ENCODE measurements around the gene RPL38. TPM values are rescaled to one million over a fixed set of nuclear protein-coding genes. Genes with fewer than 3 reads are reported as not detected.

The RPL38 gene
- 1,000 to 10,000 TPM in 3 of 4 donors, 100 to 1,000 TPM in 1; 823 to 1,669 (median 1,378) TPM for polyA plus RNA-seq
- long read RNA-seq, donor 1: 0 reads
- long read RNA-seq, donor 2, transcript RPL38-202 (5 exons, 431 nt): minor isoform, 110 of 914 reads
- long read RNA-seq, donor 2, transcript RPL38-201 (5 exons, 1,170 nt): major isoform, 612 of 914 reads
- long read RNA-seq, donor 2, transcript RPL38-206 (4 exons, 532 nt): minor isoform, 41 of 914 reads
- long read RNA-seq, donor 2, transcript RPL38-207 (4 exons, 429 nt): minor isoform, 41 of 914 reads
- long read RNA-seq, donor 2, partial matches to known transcripts: 51 of 914 reads
- long read RNA-seq, donor 2, other reads (novel, unspliced or antisense): 51 of 914 reads
- long read RNA-seq, donor 3, transcript RPL38-201 (5 exons, 1,170 nt): major isoform, 1,048 of 1,711 reads
- long read RNA-seq, donor 3, transcript RPL38-206 (4 exons, 532 nt): minor isoform, 81 of 1,711 reads
- long read RNA-seq, donor 3, transcript RPL38-207 (4 exons, 429 nt): minor isoform, 66 of 1,711 reads
- long read RNA-seq, donor 3, transcript RPL38-202 (5 exons, 431 nt): minor isoform, 196 of 1,711 reads
- long read RNA-seq, donor 3, partial matches to known transcripts: 220 of 1,711 reads
- long read RNA-seq, donor 3, other reads (novel, unspliced or antisense): 89 of 1,711 reads
- long read RNA-seq, donor 4, transcript RPL38-201 (5 exons, 1,170 nt): major isoform, 48 of 64 reads
- long read RNA-seq, donor 4, transcript RPL38-202 (5 exons, 431 nt): minor isoform, 6 of 64 reads
- long read RNA-seq, donor 4, transcript RPL38-207 (4 exons, 429 nt): minor isoform, 5 of 64 reads
- long read RNA-seq, donor 4, partial matches to known transcripts: 0 of 64 reads
- long read RNA-seq, donor 4, other reads (novel, unspliced or antisense): 0 of 64 reads
- long read RNA-seq, donor 5, transcript RPL38-206 (4 exons, 532 nt): minor isoform, 28 of 405 reads
- long read RNA-seq, donor 5, transcript RPL38-202 (5 exons, 431 nt): minor isoform, 32 of 405 reads
- long read RNA-seq, donor 5, transcript RPL38-201 (5 exons, 1,170 nt): major isoform, 220 of 405 reads
- long read RNA-seq, donor 5, transcript RPL38-207 (4 exons, 429 nt): minor isoform, 17 of 405 reads
- long read RNA-seq, donor 5, partial matches to known transcripts: 84 of 405 reads
- long read RNA-seq, donor 5, other reads (novel, unspliced or antisense): 19 of 405 reads
- long read RNA-seq, donor 6, transcript RPL38-201 (5 exons, 1,170 nt): major isoform, 1,096 of 1,653 reads
- long read RNA-seq, donor 6, transcript RPL38-206 (4 exons, 532 nt): minor isoform, 71 of 1,653 reads
- long read RNA-seq, donor 6, transcript RPL38-202 (5 exons, 431 nt): minor isoform, 169 of 1,653 reads
- long read RNA-seq, donor 6, transcript RPL38-207 (4 exons, 429 nt): minor isoform, 79 of 1,653 reads
- long read RNA-seq, donor 6, partial matches to known transcripts: 135 of 1,653 reads
- long read RNA-seq, donor 6, other reads (novel, unspliced or antisense): 83 of 1,653 reads
- long read RNA-seq, donor 7, transcript RPL38-207 (4 exons, 429 nt): minor isoform, 122 of 2,746 reads
- long read RNA-seq, donor 7, transcript RPL38-206 (4 exons, 532 nt): minor isoform, 110 of 2,746 reads
- long read RNA-seq, donor 7, transcript RPL38-202 (5 exons, 431 nt): minor isoform, 262 of 2,746 reads
- long read RNA-seq, donor 7, transcript RPL38-201 (5 exons, 1,170 nt): major isoform, 1,850 of 2,746 reads
- long read RNA-seq, donor 7, partial matches to known transcripts: 188 of 2,746 reads
- long read RNA-seq, donor 7, other reads (novel, unspliced or antisense): 186 of 2,746 reads
- long read RNA-seq, donor 8, transcript RPL38-206 (4 exons, 532 nt): minor isoform, 10 of 301 reads
- long read RNA-seq, donor 8, transcript RPL38-201 (5 exons, 1,170 nt): major isoform, 202 of 301 reads
- long read RNA-seq, donor 8, transcript RPL38-202 (5 exons, 431 nt): minor isoform, 27 of 301 reads
- long read RNA-seq, donor 8, transcript RPL38-207 (4 exons, 429 nt): minor isoform, 26 of 301 reads
- long read RNA-seq, donor 8, partial matches to known transcripts: 17 of 301 reads
- long read RNA-seq, donor 8, other reads (novel, unspliced or antisense): 15 of 301 reads
- long read RNA-seq, donor 9, transcript RPL38-207 (4 exons, 429 nt): minor isoform, 22 of 409 reads
- long read RNA-seq, donor 9, transcript RPL38-206 (4 exons, 532 nt): minor isoform, 19 of 409 reads
- long read RNA-seq, donor 9, transcript RPL38-201 (5 exons, 1,170 nt): major isoform, 282 of 409 reads
- long read RNA-seq, donor 9, transcript RPL38-202 (5 exons, 431 nt): minor isoform, 46 of 409 reads
- long read RNA-seq, donor 9, partial matches to known transcripts: 23 of 409 reads
- long read RNA-seq, donor 9, other reads (novel, unspliced or antisense): 16 of 409 reads
- long read RNA-seq, donor 10, transcript RPL38-201 (5 exons, 1,170 nt): major isoform, 1,172 of 1,892 reads
- long read RNA-seq, donor 10, transcript RPL38-207 (4 exons, 429 nt): minor isoform, 65 of 1,892 reads
- long read RNA-seq, donor 10, transcript RPL38-206 (4 exons, 532 nt): minor isoform, 100 of 1,892 reads
- long read RNA-seq, donor 10, transcript RPL38-202 (5 exons, 431 nt): minor isoform, 226 of 1,892 reads
- long read RNA-seq, donor 10, partial matches to known transcripts: 179 of 1,892 reads
- long read RNA-seq, donor 10, other reads (novel, unspliced or antisense): 118 of 1,892 reads

DNA sequence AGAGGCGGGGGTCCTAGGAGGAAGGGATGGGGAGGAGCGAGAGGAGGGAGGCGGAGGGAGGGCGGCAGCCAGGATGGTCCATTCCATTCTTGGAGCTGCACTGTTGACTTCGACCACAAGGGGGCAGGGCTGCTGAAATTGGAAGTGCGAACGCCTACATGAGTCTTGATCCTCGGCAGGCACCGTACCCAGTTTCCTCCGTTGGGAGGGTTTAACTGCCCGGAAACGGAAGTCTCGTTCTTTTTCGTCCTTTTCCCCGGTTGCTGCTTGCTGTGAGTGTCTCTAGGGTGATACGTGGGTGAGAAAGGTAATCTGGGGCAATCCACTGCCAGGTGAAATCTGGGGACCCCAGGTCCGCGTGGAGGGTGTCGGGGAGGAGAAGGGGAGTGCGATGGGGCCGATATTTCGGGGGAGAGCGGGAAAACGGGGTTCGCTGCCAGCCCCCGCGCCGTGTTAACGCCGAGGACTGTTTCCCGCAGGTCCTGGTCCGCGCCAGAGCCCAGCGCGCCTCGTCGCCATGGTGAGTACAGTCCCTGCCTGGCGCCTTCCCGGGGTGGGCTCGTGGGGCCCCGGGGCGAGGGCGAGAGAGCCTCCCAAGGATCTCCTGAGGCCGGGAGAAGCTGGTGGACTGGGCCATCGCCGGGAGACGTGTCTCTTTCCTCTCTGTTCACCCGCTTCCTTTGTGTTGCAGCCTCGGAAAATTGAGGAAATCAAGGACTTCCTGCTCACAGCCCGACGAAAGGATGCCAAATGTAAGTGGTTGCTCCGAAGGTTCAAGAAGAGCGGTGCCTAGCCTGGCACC, at the start of gene RPL38:
RPL38 (plus strand) TSS at position 240 of the 802 bp plus-strand sequence; CDS start at position 518, 278 bp downstream.
- Histone ChIP-seq H3K36me3 (ENCODE audit: control insufficient read depth in 3 of 3, insufficient read depth in 2 of 3, low read depth in 1 of 3, low read length in 3 of 3) (peaks cover 0 to 37% (median 8%) of the 10 kb centered on the region in 3 donors), H3K9me3 (ENCODE audit: control insufficient read depth in 2 of 2, insufficient read depth in 1 of 2, low read depth in 1 of 2, low read length in 1 of 2) (no peaks in the 10 kb centered on the region), H3K4me3 (ENCODE audit: low read depth in 1 of 3, low read length in 3 of 3) (peak within 1 kb of the TSS; percentile 86 to 97 (median 96)), H3K27ac (ENCODE audit: low read depth in 1 of 3, low read length in 2 of 3) (peak within 1 kb of the TSS; percentile 75 to 90 (median 83)), H3K4me1 (ENCODE audit: control insufficient read depth in 3 of 3, insufficient read depth in 2 of 3, low read depth in 1 of 3, low read length in 2 of 3) (peaks cover 0 to 12% (median 0%) of the 10 kb centered on the region in 3 donors), H3K27me3 (ENCODE audit: control insufficient read depth in 3 of 3, insufficient read depth in 3 of 3, low read length in 3 of 3) (peaks cover 0 to 14% (median 0%) of the 10 kb centered on the region in 3 donors)
- FAIRE-seq (no peak), DNase-seq (peak; percentile 97)
- 0 to 1% (median 1%) methylated on average over 49 to 53 of the region's 53 CpGs for WGBS, 3 donors

DNA sequence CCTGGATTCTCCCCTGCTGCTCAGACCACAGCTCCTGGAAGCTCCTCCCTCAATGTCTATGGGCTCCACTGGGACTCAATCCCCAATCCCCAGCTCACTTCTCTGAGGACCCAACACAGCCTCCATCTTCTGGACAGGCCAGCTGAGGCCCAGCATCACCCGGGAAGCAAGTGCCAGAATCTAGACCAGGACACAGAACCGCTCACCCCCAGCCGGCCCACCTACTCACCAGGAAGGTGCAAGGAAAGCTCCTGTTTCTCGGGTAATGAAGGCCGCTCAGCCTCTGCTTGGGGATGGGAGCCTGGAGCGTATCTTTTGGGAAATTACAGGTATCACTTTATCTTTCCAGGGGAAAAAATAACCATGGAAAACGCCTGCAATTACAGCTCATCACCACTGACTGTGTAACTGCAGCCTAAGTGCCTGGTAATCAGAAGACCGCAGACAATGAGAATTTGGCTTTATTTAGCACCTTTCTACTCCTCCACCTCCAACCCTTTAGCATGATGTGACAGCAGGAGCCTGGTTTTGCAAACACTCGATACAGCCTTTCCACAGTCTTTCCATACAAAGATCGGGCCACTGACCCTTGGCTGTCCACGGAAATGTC, 49.6 kb upstream of the RPL38 start:
- FAIRE-seq (no peak), DNase-seq (no peak)
- no peaks in the 10 kb centered on the region for H3K9me3 ChIP-seq (ENCODE audit: control insufficient read depth in 2 of 2, insufficient read depth in 1 of 2, low read depth in 1 of 2, low read length in 1 of 2)
- no peaks in the 10 kb centered on the region for H3K4me1 ChIP-seq (ENCODE audit: control insufficient read depth in 3 of 3, insufficient read depth in 2 of 3, low read depth in 1 of 3, low read length in 2 of 3)
- no peaks in the 10 kb centered on the region for H3K36me3 ChIP-seq (ENCODE audit: control insufficient read depth in 3 of 3, insufficient read depth in 2 of 3, low read depth in 1 of 3, low read length in 3 of 3)
- H3K4me3 ChIP-seq (ENCODE audit: low read depth in 1 of 3, low read length in 3 of 3): no peak overlapping the region
- peaks cover 0 to 7% (median 2%) of the 10 kb centered on the region in 3 donors for H3K27me3 ChIP-seq (ENCODE audit: control insufficient read depth in 3 of 3, insufficient read depth in 3 of 3, low read length in 3 of 3)
- no peak overlapping the region for H3K27ac ChIP-seq (ENCODE audit: low read depth in 1 of 3, low read length in 2 of 3)
- 86 to 89% (median 87%) methylated on average over 11 of the region's 11 CpGs for WGBS, 3 donors

DNA sequence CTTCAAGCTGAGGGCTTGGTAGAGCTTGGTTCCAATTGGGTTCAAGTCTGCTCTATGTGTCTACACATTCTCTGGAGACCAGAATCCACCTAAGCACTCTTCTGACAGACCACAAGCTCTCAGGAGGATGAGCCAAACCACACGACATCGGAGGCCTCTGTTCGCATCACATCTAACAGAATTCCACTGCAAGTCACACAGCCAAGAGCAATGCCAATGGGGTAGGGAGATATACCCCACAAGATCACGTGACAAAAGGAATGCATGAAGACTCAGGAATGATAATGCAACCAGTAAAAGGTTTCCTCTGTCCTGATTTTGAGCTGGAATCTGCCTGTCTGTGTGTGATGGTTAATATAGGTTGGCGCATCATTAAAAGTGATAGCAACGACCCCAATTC, 46.6 kb upstream of the RPL38 start:
- 78 to 84% (median 82%) methylated on average over 6 of the region's 6 CpGs for WGBS, 3 donors
- DNase-seq (no peak), FAIRE-seq (no peak)

DNA sequence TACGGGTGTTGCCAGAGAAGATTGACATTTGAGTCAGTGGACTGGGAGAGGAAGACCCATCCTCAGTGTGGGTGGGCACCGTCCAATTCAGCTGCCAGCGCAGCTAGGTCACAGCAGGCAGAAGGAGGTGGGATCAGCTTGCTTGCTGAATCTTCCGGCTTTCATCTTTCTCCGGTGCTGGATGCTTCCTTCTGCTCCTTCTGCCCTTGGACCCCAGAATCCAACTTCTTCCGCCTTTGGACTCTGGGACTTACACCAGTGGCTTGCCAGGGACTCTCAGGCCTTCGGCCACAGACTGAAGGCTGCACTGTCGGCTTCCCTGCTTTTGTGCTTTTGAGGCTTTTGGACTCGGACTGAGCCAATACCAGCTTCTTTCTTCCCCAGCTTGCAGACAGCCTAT, 46.1 kb upstream of the RPL38 start:
- no peaks in the 10 kb centered on the region for H3K4me1 ChIP-seq (ENCODE audit: control insufficient read depth in 3 of 3, insufficient read depth in 2 of 3, low read depth in 1 of 3, low read length in 2 of 3)
- H3K4me3 ChIP-seq (ENCODE audit: low read depth in 1 of 3, low read length in 3 of 3): no peak overlapping the region
- no peak for FAIRE-seq
- no peaks in the 10 kb centered on the region for H3K9me3 ChIP-seq (ENCODE audit: control insufficient read depth in 2 of 2, insufficient read depth in 1 of 2, low read depth in 1 of 2, low read length in 1 of 2)
- H3K27me3 ChIP-seq (ENCODE audit: control insufficient read depth in 3 of 3, insufficient read depth in 3 of 3, low read length in 3 of 3): peaks cover 0 to 2% (median 0%) of the 10 kb centered on the region in 3 donors
- no peaks in the 10 kb centered on the region for H3K36me3 ChIP-seq (ENCODE audit: control insufficient read depth in 3 of 3, insufficient read depth in 2 of 3, low read depth in 1 of 3, low read length in 3 of 3)
- H3K27ac ChIP-seq (ENCODE audit: low read depth in 1 of 3, low read length in 2 of 3): no peak overlapping the region
- no peak for DNase-seq
- 82 to 87% (median 86%) methylated on average over 9 of the region's 9 CpGs for WGBS, 3 donors

More for the DNA sequence above, 46.6 kb upstream of the RPL38 start:
- no peaks in the 10 kb centered on the region for H3K9me3 ChIP-seq (ENCODE audit: control insufficient read depth in 2 of 2, insufficient read depth in 1 of 2, low read depth in 1 of 2, low read length in 1 of 2)
- H3K27ac ChIP-seq (ENCODE audit: low read depth in 1 of 3, low read length in 2 of 3): no peak overlapping the region
- peaks cover 0 to 2% (median 0%) of the 10 kb centered on the region in 3 donors for H3K27me3 ChIP-seq (ENCODE audit: control insufficient read depth in 3 of 3, insufficient read depth in 3 of 3, low read length in 3 of 3)
- H3K4me1 ChIP-seq (ENCODE audit: control insufficient read depth in 3 of 3, insufficient read depth in 2 of 3, low read depth in 1 of 3, low read length in 2 of 3): no peaks in the 10 kb centered on the region
- H3K4me3 ChIP-seq (ENCODE audit: low read depth in 1 of 3, low read length in 3 of 3): no peak overlapping the region
- H3K36me3 ChIP-seq (ENCODE audit: control insufficient read depth in 3 of 3, insufficient read depth in 2 of 3, low read depth in 1 of 3, low read length in 3 of 3): no peaks in the 10 kb centered on the region

DNA sequence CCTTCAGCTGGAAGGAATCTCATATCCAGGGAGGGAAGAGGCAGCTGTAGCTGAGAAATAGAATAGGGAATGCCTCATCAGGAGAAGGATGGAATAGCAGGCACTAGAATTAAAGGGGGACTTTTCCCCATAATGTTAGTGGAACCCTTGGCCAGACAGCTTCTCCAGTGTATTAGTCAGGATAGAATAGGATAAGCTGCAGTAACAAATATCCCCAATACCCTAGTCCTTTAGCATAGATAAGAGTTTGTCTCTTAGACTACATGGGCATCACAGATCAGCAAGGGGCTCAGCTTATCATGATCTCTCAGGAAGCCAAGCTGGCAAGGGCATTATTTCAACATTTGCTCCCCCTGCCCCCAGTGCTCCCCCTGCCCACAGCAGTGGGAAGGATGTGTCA, 44.7 kb upstream of the RPL38 start:
- H3K27ac ChIP-seq (ENCODE audit: low read depth in 1 of 3, low read length in 2 of 3): no peak overlapping the region
- peaks cover 0 to 7% (median 0%) of the 10 kb centered on the region in 3 donors for H3K27me3 ChIP-seq (ENCODE audit: control insufficient read depth in 3 of 3, insufficient read depth in 3 of 3, low read length in 3 of 3)
- H3K36me3 ChIP-seq (ENCODE audit: control insufficient read depth in 3 of 3, insufficient read depth in 2 of 3, low read depth in 1 of 3, low read length in 3 of 3): no peaks in the 10 kb centered on the region
- H3K4me3 ChIP-seq (ENCODE audit: low read depth in 1 of 3, low read length in 3 of 3): no peak overlapping the region
- FAIRE-seq: no peak
- no peaks in the 10 kb centered on the region for H3K9me3 ChIP-seq (ENCODE audit: control insufficient read depth in 2 of 2, insufficient read depth in 1 of 2, low read depth in 1 of 2, low read length in 1 of 2)
- no peaks in the 10 kb centered on the region for H3K4me1 ChIP-seq (ENCODE audit: control insufficient read depth in 3 of 3, insufficient read depth in 2 of 3, low read depth in 1 of 3, low read length in 2 of 3)
- DNase-seq: no peak
